Globus pallidus (tissue), 1 donor: ENCODE results near the gene POLD4.
"Not testable (repeated sequence)": the region's sequence is repeated elsewhere in the genome, so short reads cannot be mapped to it uniquely, and the experiment has no call there.

Experiments
- DNase-seq: peaks from one replicate; pipeline ENCODE4 v3.0.0-alpha.2; 2015; ENCODE audit warnings: low spot score

POLD4 gene

DNA sequence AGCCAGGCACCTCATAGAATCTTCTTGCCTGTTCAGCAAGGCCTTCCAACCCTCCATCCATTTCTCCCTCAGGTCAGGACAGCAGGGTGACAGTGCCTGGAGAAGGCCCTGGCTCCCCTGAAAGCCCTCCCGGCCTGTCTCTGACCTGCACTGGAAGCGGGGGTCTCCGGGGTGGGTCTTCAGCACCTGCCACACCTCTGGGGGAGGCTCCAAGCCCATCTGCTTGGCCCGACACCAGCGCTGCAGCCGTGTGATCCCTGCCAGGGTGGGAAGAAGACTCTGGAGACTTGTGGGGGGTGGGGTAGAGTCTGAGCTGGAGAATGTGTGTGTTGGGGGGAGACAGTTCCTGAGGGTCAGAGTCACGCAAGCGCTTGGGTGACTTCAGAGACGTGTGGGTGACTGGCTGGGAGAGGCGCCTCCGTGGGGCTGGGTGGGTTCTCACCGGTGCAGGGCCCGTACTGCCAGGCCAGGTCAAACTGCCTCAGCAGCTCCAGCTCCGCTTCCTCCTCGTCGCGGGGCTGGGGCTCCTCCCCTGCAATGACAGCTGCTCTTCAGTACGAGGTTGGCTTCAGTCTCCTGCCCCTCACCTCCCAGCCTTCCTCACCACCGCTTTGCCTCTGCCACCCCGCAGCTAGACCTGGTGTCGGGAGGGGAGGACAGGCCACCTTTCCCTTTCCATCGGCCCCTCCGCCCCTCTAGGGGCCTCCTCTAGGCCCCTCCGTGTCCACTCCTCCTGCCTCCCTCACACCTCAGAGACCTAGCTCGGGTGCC lies 615 bp downstream of the POLD4 start:
- DNase-seq, result no peak

DNA sequence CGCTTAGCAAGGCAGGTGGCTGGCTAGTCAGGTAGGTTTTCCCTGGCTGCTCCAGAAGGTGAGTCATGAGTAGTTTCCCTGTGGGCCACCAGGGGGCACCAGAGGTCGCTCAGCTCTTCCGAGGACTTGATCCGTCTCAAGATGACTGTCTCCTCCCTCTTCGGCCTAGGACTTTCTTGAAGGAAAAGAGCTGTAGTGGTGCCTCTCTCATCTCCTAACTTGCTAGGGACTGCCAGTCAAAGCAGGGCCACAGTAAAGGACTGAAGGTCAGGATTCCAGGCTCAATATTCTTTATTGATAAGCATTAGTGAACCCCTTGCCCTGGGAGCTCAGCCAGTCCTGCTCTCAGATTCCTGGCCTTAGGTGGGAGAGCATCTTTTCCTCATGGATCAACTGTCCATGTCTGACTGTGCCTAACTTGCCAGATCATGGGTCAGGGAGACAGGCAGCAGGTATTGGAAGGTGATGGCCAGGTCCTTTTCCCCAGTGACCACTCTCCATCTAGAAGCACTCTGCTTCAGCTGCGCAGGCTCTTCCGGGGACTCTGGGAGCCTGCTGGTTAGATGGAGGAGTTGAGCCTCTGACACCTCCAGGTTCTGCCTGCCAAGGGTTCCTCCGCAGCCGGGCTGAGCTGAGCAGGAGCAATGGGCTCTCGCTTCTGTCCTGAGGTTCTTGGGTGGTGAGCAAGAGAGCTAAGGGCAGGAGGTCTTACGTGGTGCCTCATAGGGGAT lies 1.9 kb downstream of the POLD4 start:
- DNase-seq, result peak; percentile 59

DNA sequence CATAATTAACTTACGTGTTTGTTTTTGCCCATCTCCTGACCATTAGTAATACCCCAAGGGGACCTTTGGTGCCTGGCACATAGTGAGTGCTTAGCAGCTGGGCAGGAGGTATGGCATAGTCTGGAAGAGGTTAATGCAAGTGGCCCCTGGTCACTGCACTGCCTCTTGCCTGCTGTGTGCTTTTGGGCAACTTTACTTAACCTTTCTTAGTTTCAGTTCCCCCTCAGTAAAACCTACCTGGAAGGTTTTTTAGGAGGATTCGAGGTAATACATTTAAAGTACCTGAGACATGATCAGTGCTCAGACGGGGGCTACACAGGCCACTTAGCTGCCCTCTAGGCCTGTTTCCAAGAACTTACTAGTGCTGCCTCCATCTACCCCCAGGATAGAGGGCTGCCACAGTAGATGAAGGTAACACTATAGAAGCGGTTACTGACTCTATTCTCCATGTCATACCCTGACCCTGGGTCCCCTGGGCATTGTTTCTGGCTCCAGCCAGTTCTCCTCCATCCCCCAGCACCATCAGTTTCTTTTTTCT lies 3.3 kb downstream of the POLD4 start:
- DNase-seq, result no peak

- no peak for DNase-seq
These were observed 3.9 kb downstream of the POLD4 start for GRCh38 chr11:67349457-67349856.

DNA sequence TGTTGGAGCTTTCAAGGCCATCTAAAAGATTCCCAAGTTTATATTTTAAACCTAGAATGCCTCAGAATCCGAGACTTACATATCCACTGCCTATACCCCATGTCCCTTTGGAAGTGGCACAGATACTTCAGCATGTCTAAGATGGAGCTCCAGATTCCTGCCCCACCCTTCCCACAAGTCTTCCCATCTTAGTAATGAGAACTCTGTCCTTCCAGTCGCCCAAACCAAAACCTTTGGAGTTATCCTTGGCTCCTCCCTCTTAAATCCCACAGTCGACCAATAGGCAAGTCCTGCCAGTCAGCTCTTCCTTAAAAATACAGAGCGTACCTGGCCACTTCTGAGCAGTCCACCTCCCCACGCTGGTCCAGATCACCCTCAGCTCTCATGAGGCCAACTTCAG lies 4.3 kb downstream of the POLD4 start:
- DNase-seq, result no peak

DNA sequence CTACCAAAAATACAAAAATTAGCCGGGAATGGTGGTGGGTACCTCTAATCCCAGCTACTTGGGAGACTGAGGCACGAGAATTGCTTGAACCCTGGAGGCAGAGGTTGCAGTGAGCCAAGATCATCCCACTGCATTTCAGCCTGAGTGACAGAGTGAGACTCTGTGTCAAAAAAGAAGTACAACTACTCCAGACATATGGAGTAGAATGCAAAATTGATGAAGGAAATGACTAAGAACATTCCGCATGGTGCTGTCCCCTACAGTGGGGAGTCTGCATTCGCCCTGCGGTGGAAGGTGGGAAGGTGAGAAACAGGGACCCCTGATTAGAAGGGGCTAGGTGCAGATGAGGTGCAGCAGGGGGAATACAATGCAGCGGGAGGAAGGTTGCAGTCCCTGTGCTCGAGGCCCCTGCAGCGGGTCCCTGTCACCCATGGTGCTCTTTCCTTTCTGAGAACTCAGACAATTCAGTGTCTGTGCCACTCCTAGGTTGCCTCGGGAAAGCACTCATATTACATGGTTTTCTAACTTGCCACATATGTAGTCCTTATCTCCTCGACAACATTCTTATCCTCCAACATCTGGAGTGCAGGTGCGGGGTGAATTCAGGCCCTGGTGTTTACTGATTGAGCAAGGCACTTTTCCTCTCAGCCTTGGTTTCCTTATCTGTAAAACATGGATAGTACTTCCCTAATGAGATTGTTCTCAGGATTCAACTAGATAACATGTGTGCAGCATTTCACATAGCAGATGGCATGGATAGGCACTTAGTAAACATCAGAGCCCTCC lies 5.2 kb downstream of the POLD4 start:
- no peak for DNase-seq

DNA sequence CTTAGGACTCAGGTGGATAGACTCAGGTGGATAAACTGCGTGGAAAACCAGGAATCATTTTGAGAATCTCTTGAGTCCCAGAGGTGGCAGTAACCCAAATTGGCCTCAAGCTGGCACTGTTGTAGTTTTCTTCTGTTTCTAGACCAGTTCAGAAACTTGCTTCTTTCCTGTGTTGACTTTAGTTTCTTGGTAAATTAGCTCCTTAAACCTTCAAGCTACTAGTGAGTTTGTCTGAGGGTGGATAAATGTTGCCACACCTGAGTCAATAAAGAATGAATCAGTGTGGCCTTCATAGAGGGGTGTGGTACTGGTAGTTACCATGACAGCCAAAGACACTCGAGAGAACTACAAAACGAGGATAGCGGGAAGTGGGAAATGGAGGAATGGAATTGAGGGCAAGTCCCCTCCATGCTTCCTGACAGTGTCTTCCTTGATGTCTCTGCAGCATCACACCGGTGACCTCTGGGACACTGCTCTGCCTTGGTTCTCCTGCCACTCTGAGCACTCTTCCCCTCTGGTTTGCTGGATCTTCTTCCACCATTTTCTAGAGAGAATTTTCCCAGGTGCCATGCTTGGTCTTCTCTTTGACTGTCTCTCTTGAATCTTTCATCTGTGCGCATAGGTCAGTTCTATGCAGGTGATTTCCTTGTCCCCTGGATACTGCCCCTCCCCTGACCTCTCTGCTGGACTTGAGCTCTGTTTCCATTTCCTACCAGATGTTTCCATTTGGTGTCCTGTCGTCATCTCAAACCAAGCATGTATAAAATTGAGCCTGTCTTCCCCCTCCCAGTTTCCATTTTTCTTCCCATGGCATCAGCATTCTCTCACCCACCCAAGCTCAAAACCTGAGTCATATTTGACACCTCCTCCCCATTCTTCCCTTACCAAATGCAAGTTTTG lies 7.2 kb downstream of the POLD4 start:
- DNase-seq, result no peak

GRCh38 chr11:67345247-67345919 lies 8.0 kb downstream of the POLD4 start:
- no peak for DNase-seq

DNA sequence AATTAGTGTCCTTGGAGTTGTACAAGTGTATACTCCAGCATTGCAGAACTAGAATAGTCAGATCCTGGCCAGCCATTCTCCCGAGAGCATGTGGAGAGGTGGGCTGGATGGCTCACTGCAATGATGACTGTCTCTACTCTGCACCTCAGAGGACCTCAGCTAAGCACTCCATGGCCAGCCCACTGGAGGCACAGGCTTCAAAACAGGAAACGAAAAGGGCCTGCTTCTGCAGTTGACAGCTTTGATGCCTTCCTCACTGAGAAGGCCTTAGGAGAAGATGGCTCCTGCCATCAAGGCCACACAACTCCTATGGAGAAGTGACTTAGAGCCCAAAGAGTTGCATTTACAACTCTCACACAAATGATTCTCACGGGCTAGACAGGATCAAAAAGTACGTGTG lies 9.1 kb downstream of the POLD4 start:
- no peak for DNase-seq

DNA sequence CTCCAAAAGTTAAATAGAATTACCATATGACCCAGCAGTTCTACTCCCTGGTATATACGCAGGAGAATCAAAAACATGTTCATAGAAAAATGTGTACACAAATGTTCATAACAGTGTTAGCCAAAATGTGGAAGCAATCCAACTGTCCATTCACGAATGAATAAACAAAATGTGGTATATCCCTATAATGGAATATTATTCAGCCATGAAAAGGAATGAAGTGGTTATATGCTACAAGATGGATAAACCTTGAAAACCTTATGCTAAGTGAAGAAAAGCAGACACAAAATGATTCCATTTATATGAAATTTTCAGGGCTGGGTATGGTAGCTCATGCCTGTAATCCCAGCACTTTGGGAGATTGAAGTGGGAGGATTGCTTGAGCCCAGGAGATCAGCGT lies 16.1 kb downstream of the POLD4 start:
- no peak for DNase-seq

DNA sequence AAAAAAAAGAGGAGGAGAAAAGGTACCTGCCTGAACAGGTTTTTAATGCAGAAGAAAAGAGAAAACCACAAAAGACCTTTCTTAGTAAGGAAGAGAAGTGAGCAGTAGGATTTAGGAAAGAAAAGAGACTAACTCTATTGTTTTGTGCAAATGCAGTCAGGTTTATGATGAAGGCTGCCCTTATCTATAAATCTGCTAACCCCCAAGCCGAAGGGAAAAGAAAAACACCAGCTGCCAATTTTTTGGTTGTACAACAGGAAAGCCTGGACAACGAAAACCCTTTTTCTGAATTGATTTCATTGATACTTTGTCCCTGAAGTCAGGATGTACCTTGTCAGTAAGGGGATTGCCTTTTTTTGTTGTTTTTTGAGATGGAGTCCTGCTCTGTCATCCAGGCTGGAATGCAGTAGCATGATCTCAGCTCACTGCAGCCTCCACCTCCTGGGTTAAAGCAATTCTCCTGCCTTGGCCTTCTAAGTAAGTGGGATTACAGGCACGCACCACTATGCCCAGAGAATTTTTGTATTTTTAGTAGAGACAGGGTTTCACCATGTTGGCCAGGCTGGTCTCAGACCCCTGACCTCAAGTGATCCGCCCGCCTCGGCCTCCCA lies 21.2 kb downstream of the POLD4 start:
- no peak for DNase-seq

DNA sequence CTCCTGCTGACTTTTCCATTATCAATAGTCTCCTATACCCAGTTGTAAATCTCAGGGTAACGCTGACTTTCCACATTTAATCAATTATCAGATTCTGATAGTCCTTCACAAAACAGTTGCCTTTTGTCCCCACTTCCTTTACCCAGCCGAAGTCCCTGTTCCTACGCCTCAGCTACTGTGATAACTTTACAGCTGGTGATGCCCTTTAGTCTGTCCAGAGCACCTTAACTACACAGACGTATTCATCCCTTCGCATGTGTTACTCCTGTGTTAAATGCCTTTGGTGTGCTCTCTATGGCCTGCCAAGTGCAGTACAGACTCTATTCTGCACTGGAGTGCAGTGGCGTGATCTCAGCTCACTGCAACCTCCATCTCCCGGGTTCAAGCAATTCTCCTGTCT lies 29.8 kb downstream of the POLD4 start:
- DNase-seq, result no peak

GRCh38 chr11:67322049-67322448 lies 31.3 kb downstream of the POLD4 start:
- DNase-seq, result no peak

DNA sequence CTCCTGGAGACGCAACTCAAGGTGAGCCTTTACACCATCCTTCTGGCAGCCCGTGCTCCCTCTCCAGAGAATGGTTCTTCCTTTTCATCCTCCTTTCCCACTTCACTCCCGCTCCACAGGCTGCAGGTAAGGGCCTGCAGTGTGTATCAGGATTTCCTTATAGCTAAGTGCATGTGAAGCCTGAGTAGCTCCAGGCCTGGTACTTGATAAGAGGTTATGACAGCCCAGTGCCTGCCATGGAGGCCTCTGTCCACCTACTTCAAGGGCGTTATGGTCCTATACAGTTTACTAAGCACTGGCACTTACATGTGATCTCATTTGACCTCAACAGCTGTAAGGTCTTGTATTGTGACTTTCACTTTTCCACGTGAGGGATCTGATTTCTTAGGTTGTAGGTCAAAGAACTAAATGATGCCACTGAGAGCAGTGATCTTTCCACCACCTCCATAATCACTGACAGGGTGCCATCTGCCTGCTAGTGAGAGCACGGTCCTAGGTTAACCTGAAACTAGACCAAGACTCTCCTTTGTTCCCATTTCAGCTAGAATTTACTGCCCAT lies 32.0 kb downstream of the POLD4 start:
- no peak for DNase-seq

GRCh38 chr11:67320691-67321090 lies 32.7 kb downstream of the POLD4 start:
- no peak for DNase-seq

DNA sequence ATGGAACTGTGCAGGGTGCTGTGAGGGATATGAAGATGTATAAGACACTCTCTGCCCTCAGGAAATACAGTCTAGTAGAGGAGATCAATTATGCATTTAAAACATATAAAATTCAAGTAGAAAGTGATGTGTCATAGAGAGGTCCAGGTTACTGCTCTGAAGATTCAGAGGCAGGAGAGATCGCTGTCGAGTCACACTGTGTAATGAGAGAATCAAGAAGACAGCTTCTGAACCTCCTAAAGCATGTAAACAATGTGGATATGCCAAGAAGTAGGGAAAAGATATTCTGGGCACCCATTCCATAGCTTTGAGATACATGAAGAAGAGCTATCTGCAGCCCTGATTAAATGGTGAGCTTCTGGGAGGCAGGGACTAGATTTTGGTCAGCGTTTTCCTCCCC lies 33.3 kb downstream of the POLD4 start:
- no peak for DNase-seq

DNA sequence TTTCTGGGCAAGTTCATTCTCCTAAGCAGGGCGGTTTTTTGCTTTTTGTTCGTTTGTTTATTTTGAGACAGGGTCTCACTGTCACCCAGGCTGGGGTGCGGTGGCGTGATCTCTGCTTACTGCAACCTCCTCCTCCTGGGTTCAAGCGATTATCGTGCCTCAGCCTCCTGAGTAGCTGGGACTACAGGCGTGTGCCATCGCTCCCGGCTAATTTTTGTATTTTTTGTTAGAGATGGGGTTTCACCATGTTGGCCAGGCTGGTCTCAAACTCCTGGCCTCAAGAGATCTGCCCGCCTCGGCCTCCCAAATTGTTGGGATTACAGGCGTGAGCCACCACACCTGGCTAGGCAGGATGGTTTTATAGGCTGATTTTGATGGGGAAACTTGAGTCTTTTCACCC lies 34.5 kb downstream of the POLD4 start:
- not testable (repeated sequence) for DNase-seq

- no peak for DNase-seq
These were observed 35.3 kb downstream of the POLD4 start for GRCh38 chr11:67317888-67318555.

- DNase-seq, result peak; percentile 93
These were observed 36.0 kb downstream of the POLD4 start for GRCh38 chr11:67317205-67317887.
